SU-DHL-6 (cell line): ENCODE results near the gene CYP1B1.

Experiments
- H2AFZ ChIP-seq: fragments of 200-600 bp; sonication (generic); 2 replicates; pipeline ENCODE4 v1.6.1; 2014; ENCODE audit warnings: low read depth, mild to moderate bottlenecking, moderate library complexity, mixed read lengths, antibody characterized with exemption, low read length; ENCODE audit not compliant: severe bottlenecking
- H3F3A ChIP-seq: fragments of 200-600 bp; shearing (Covaris generic); 2 replicates; pipeline ENCODE4 v1.6.0; 2016; ENCODE audit warnings: antibody characterized with exemption, mild to moderate bottlenecking; ENCODE audit not compliant: insufficient read depth
- H3K27ac ChIP-seq: fragments of 200-600 bp; sonication (generic); 2 replicates; pipeline ENCODE4 v1.5.1; 2016; ENCODE audit warnings: low read depth, mild to moderate bottlenecking, low read length, moderate library complexity, mixed read lengths
- H3K27me3 ChIP-seq: fragments of 200-600 bp; sonication (generic), shearing (Covaris generic); 2 replicates; pipeline ENCODE4 v1.6.0; 2014; ENCODE audit warnings: mild to moderate bottlenecking, low read length
- H3K36me3 ChIP-seq: fragments of 200-600 bp; sonication (generic); 2 replicates; pipeline ENCODE4 v1.6.1; 2014; ENCODE audit warnings: mild to moderate bottlenecking, low read length, mixed read lengths
- H3K4me2 ChIP-seq: fragments of 300-600, 200-600 bp; shearing (Covaris generic), sonication (generic); 2 replicates; pipeline ENCODE4 v1.6.0; 2014; ENCODE audit warnings: low read length, low read depth, mild to moderate bottlenecking; ENCODE audit not compliant: poor library complexity, severe bottlenecking
- H3K4me3 ChIP-seq: fragments of 200-600 bp; sonication (generic); 2 replicates; pipeline ENCODE4 v1.5.1; 2014; ENCODE audit warnings: antibody characterized with exemption, low read length, mild to moderate bottlenecking, mixed read lengths; ENCODE audit not compliant: insufficient read depth, poor library complexity, severe bottlenecking
- H3K79me2 ChIP-seq: fragments of 200-600 bp; sonication (generic); 2 replicates; pipeline ENCODE4 v1.6.1; 2014; ENCODE audit warnings: mild to moderate bottlenecking, low read length, moderate library complexity; ENCODE audit not compliant: insufficient read depth
- H3K9ac ChIP-seq: fragments of 200-600 bp; sonication (generic); 2 replicates; pipeline ENCODE4 v1.7.0; 2014; ENCODE audit warnings: mild to moderate bottlenecking, low read length
- H3K9me2 ChIP-seq: fragments of 200-600 bp; sonication (generic); replicated peaks from 2 replicates; pipeline ENCODE4 v1.6.1; 2014; ENCODE audit warnings: low read length; ENCODE audit not compliant: insufficient read depth
- H3K9me3 ChIP-seq: fragments of 200-600 bp; sonication (generic); 2 replicates; pipeline ENCODE4 v1.6.1; 2014; ENCODE audit warnings: low read length, mixed read lengths; ENCODE audit not compliant: insufficient read depth
- H4K20me1 ChIP-seq: fragments of 200-600 bp; sonication (generic); 2 replicates; pipeline ENCODE4 v1.6.1; 2014; ENCODE audit warnings: low read depth, mild to moderate bottlenecking, antibody characterized with exemption, low read length, moderate library complexity, mixed read lengths
- EZH2phosphoT487 ChIP-seq: fragments of 200-600 bp; sonication (generic), shearing (Covaris generic); conservative IDR thresholded peaks from 2 replicates; pipeline ENCODE4 v1.6.1; 2018; ENCODE audit warnings: mild to moderate bottlenecking, antibody characterized with exemption, low read length, moderate library complexity, mixed read lengths
- TF ChIP-seq, protein P1 (sequence below): fragments of 200-600 bp; sonication (generic); IDR thresholded peaks from one replicate; pipeline ENCODE4 v1.5.1; 2017; ENCODE audit warnings: antibody characterized with exemption, mild to moderate bottlenecking, low read length, moderate library complexity; ENCODE audit not compliant: insufficient read depth, poor library complexity, severe bottlenecking

The CYP1B1 gene

GRCh38 chr2:38030635-38031355 is 45.2 kb downstream of the CYP1B1 start:
- no peaks in the 10 kb centered on the region for H4K20me1 ChIP-seq
- H3K79me2 ChIP-seq = no peaks in the 10 kb centered on the region
- no peak for TF ChIP-seq EZH2phosphoT487
- TF ChIP-seq, protein P1, sequence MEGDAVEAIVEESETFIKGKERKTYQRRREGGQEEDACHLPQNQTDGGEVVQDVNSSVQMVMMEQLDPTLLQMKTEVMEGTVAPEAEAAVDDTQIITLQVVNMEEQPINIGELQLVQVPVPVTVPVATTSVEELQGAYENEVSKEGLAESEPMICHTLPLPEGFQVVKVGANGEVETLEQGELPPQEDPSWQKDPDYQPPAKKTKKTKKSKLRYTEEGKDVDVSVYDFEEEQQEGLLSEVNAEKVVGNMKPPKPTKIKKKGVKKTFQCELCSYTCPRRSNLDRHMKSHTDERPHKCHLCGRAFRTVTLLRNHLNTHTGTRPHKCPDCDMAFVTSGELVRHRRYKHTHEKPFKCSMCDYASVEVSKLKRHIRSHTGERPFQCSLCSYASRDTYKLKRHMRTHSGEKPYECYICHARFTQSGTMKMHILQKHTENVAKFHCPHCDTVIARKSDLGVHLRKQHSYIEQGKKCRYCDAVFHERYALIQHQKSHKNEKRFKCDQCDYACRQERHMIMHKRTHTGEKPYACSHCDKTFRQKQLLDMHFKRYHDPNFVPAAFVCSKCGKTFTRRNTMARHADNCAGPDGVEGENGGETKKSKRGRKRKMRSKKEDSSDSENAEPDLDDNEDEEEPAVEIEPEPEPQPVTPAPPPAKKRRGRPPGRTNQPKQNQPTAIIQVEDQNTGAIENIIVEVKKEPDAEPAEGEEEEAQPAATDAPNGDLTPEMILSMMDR = no peak
- no peaks in the 10 kb centered on the region for H3K36me3 ChIP-seq
- H3F3A ChIP-seq = no peaks in the 10 kb centered on the region
- H3K4me3 ChIP-seq = no peak overlapping the region
- no peak overlapping the region for H3K9ac ChIP-seq
- no peaks in the 10 kb centered on the region for H3K9me2 ChIP-seq
- H3K9me3 ChIP-seq = no peaks in the 10 kb centered on the region
- H3K27me3 ChIP-seq = no peaks in the 10 kb centered on the region
- no peak overlapping the region for H3K27ac ChIP-seq
- H3K4me2 ChIP-seq = no peak overlapping the region
- no peak overlapping the region for H2AFZ ChIP-seq

- H3K27ac ChIP-seq = no peak overlapping the region
- H3K79me2 ChIP-seq = no peaks in the 10 kb centered on the region
- H4K20me1 ChIP-seq = no peaks in the 10 kb centered on the region
- no peaks in the 10 kb centered on the region for H3K36me3 ChIP-seq
- no peak overlapping the region for H3K4me3 ChIP-seq
- no peaks in the 10 kb centered on the region for H3K9me3 ChIP-seq
- no peak overlapping the region for H2AFZ ChIP-seq
- H3K9me2 ChIP-seq = no peaks in the 10 kb centered on the region
- no peaks in the 10 kb centered on the region for H3F3A ChIP-seq
- H3K9ac ChIP-seq = no peak overlapping the region
- H3K27me3 ChIP-seq = no peaks in the 10 kb centered on the region
- H3K4me2 ChIP-seq = no peak overlapping the region
- TF ChIP-seq EZH2phosphoT487 = no peak
- TF ChIP-seq, protein P1 = no peak
Measured at GRCh38 chr2:38029512-38029911, 46.4 kb downstream of the CYP1B1 start.

GRCh38 chr2:38028829-38029228 is 47.1 kb downstream of the CYP1B1 start:
- Histone ChIP-seq H3K27me3 (no peaks in the 10 kb centered on the region), H3K4me2 (no peak overlapping the region), H3K9me3 (no peaks in the 10 kb centered on the region), H3K36me3 (no peaks in the 10 kb centered on the region), H3K9ac (no peak overlapping the region), H3K4me3 (no peak overlapping the region), H3K27ac (no peak overlapping the region), H3F3A (no peaks in the 10 kb centered on the region), H2AFZ (no peak overlapping the region), H4K20me1 (no peaks in the 10 kb centered on the region), H3K79me2 (no peaks in the 10 kb centered on the region), H3K9me2 (no peaks in the 10 kb centered on the region)
- TF ChIP-seq, protein P1 = no peak
- TF ChIP-seq EZH2phosphoT487 = no peak
